GM12878 (cell line): ENCODE measurements around the gene SNED1. TPM values are rescaled to one million over a fixed set of nuclear protein-coding genes. Genes with fewer than 3 reads are reported as not detected.

ENCODE experiments used
- ASH2L ChIP-seq: fragments of 300-600, 200-600 bp; sonication (generic); IDR thresholded peaks from 2 replicates; pipeline ENCODE4 v1.6.1; 2017; ENCODE audit warnings: low read depth, mild to moderate bottlenecking, borderline replicate concordance
- ATF2 ChIP-seq: IDR thresholded peaks from 2 replicates; pipeline ENCODE4 v1.6.1; 2012; ENCODE audit warnings: low read length, inconsistent platforms
- CEBPB ChIP-seq, 2 experiments: fragments of 150-350 bp in 1 of 2; IDR thresholded peaks; 2 replicates each; pipeline ENCODE4 v1.6.1; 2012 to 2014; ENCODE audit warnings: low read depth in 2 of 2, low read length in 2 of 2, borderline replicate concordance in 1 of 2, inconsistent platforms in 1 of 2
- CTCF ChIP-seq, 3 experiments: IDR thresholded peaks in 2 of 3; conservative IDR thresholded peaks in 1 of 3; 2 replicates each; pipeline ENCODE4 v1.5.1; 2011; ENCODE audit warnings: low read depth in 3 of 3, low read length in 3 of 3, mild to moderate bottlenecking in 3 of 3, control low read depth in 2 of 3, moderate library complexity in 2 of 3, inconsistent platforms in 1 of 3, mixed read lengths in 1 of 3; ENCODE audit not compliant: control insufficient read depth in 2 of 3, insufficient read depth in 1 of 3; ENCODE audit errors: extremely low read depth in 1 of 3
- EGR1 ChIP-seq, 2 experiments: IDR thresholded peaks; 1 replicate in 1 of 2; 2 replicates in 1 of 2; pipeline ENCODE4 v1.6.1; 2011 to 2012; ENCODE audit warnings: low read depth in 2 of 2, low read length in 2 of 2, borderline replicate concordance in 1 of 2, mild to moderate bottlenecking in 1 of 2, moderate library complexity in 1 of 2
- ETV6 ChIP-seq, 2 experiments: fragments of 450-650 bp in 1 of 2; IDR thresholded peaks in 1 of 2; conservative IDR thresholded peaks in 1 of 2; 2 replicates each; pipeline ENCODE4 v1.6.1; 2014; ENCODE audit warnings: antibody characterized with exemption in 1 of 2, borderline replicate concordance in 1 of 2, low read depth in 1 of 2, mild to moderate bottlenecking in 1 of 2, moderate library complexity in 1 of 2
- FOXK2 ChIP-seq: fragments of 450-650 bp; IDR thresholded peaks from 2 replicates; pipeline ENCODE4 v1.6.1; 2017; ENCODE audit warnings: mild to moderate bottlenecking, moderate library complexity
- MEF2A ChIP-seq: IDR thresholded peaks from 2 replicates; pipeline ENCODE4 v1.6.1; 2011; ENCODE audit warnings: low read depth, mild to moderate bottlenecking, low read length, moderate library complexity; ENCODE audit not compliant: insufficient read depth
- MTA3 ChIP-seq: IDR thresholded peaks from 2 replicates; pipeline ENCODE4 v1.6.1; 2012; ENCODE audit warnings: low read length, inconsistent platforms, borderline replicate concordance
- NFXL1 ChIP-seq: fragments of 450-650 bp; IDR thresholded peaks from 2 replicates; pipeline ENCODE4 v1.6.1; 2017; ENCODE audit warnings: antibody characterized with exemption, mild to moderate bottlenecking, borderline replicate concordance
- PAX5 ChIP-seq: IDR thresholded peaks from 2 replicates; pipeline ENCODE4 v1.6.1; 2011; ENCODE audit warnings: low read depth, low read length, borderline replicate concordance
- RB1 ChIP-seq: fragments of 450-650 bp; formaldehyde crosslinking; IDR thresholded peaks from 2 replicates; pipeline ENCODE4 v1.6.1; 2017; ENCODE audit warnings: mild to moderate bottlenecking, borderline replicate concordance
- RUNX3 ChIP-seq: IDR thresholded peaks from 2 replicates; pipeline ENCODE4 v1.6.1; 2012; ENCODE audit warnings: low read length, inconsistent platforms
- STAT1 ChIP-seq: fragments of 450-650 bp; conservative IDR thresholded peaks from 2 replicates; pipeline ENCODE4 v1.6.1; 2014; ENCODE audit warnings: antibody characterized with exemption, mild to moderate bottlenecking
- TCF3 ChIP-seq: IDR thresholded peaks from 2 replicates; pipeline ENCODE4 v1.6.1; 2012; ENCODE audit warnings: low read depth, mild to moderate bottlenecking, low read length, borderline replicate concordance; ENCODE audit not compliant: insufficient read depth
- ZBTB4 ChIP-seq: fragments of 450-650 bp; formaldehyde crosslinking; IDR thresholded peaks from 2 replicates; pipeline ENCODE4 v1.4.0; 2022; ENCODE audit warnings: mild to moderate bottlenecking, moderate library complexity
- ZNF217 ChIP-seq: fragments of 450-650 bp; IDR thresholded peaks from 2 replicates; pipeline ENCODE4 v1.6.1; 2017; ENCODE audit warnings: antibody characterized with exemption, mild to moderate bottlenecking
- ZNF687 ChIP-seq: fragments of 450-650 bp; IDR thresholded peaks from 2 replicates; pipeline ENCODE4 v1.6.1; 2017; ENCODE audit warnings: mild to moderate bottlenecking, moderate library complexity
- polyA plus RNA-seq, 11 experiments: library from polyadenylated mRNA; depleted of rRNA in 4 of 11; unstranded in 6 of 11; stranded (reverse) in 5 of 11; fragments of >200 nt; fragmentation: Nextera tagmentation in 4 of 11; fragmentation: Illumina TruSeq in 1 of 11; extraction: Ambion mirVana in 4 of 11; extraction: Trizol in 1 of 11; gene quantifications; 1 replicate in 1 of 11; 2 replicates in 10 of 11; pipeline versions ENCODE4 v1.2.1 to v1.2.3, GENCODE V29; 2011 to 2016; ENCODE audit warnings: inconsistent platforms in 2 of 11, missing spikeins in 2 of 11, low read depth in 1 of 11
- total RNA-seq, 4 experiments: library from RNA; depleted of rRNA in 3 of 4; stranded (reverse); fragments of >200 nt in 3 of 4; fragmentation: Illumina TruSeq in 1 of 4; extraction: Trizol in 1 of 4; gene quantifications; 2 replicates each; pipeline versions ENCODE4 v1.2.1 to v1.2.3, GENCODE V29; 2013 to 2021

Gene SNED1
- total and polyA plus RNA-seq, 10 of the 15 experiments (the other 5 are each of a cell fraction or from before 2014, with no cell fraction given), result 0.05 to 8.4 (median 3.0) TPM

GRCh38 chr2:241041589-241042158, 43.3 kb downstream of the SNED1 start (continued):
- no peak for TF ChIP-seq CTCF (IDR thresholded peaks at IDR 0.05 in 2 of 3, conservative IDR thresholded peaks at IDR 0.05 in 1 of 3; ENCODE audit: control insufficient read depth in 2 of 3, extremely low read depth in 1 of 3, insufficient read depth in 1 of 3, low read depth in 3 of 3, low read length in 3 of 3)
- TF ChIP-seq ASH2L, result no peak
- no peak for TF ChIP-seq NFXL1
- 0 out of 2 replicates have a peak, but pooled peaks have one; percentile 19 for TF ChIP-seq RB1
- TF ChIP-seq STAT1, result no peak
- TF ChIP-seq MEF2A, result peak; percentile 41; the same call in 1 of the 2 replicates
- TF ChIP-seq ATF2, result no peak
- TF ChIP-seq ETV6 (conservative IDR thresholded peaks at IDR 0.05 in 1 of 2, IDR thresholded peaks at IDR 0.05 in 1 of 2; ENCODE audit: borderline replicate concordance in 1 of 2, low read depth in 1 of 2), result no peak
- TF ChIP-seq TCF3, result no peak
- TF ChIP-seq ZNF217, result no peak
- peak; percentile 84 for TF ChIP-seq FOXK2
- TF ChIP-seq MTA3, result no peak
- no peak for TF ChIP-seq ZBTB4 (CRISPR knock-in tag)
- TF ChIP-seq EGR1 (IDR thresholded peaks at IDR 0.05; ENCODE audit: borderline replicate concordance in 1 of 2, low read depth in 2 of 2, low read length in 2 of 2), result no peak
- no peak for TF ChIP-seq PAX5
- TF ChIP-seq RUNX3, result peak; percentile 9; the same call in 1 of the 2 replicates
- no peak for TF ChIP-seq CEBPB (IDR thresholded peaks at IDR 0.05; ENCODE audit: borderline replicate concordance in 1 of 2, low read depth in 2 of 2, low read length in 2 of 2)
- peak; percentile 88 for TF ChIP-seq ZNF687
